Tibial nerve (tissue), 4 donors: ENCODE results near the gene WASF3. TPM values are rescaled to one million over a fixed set of nuclear protein-coding genes. Genes with fewer than 3 reads are reported as not detected.

ENCODE experiments used
- DNase-seq, 2 donors: peaks; one replicate each; pipeline ENCODE4 v3.0.0-alpha.2; 2019; ENCODE audit warnings: low spot score in 2 of 2
- H3K27ac ChIP-seq, 4 donors: fragments of 200-600 bp; sonication (generic) in 3 of 4; one replicate each; pipeline ENCODE4 v1.5.1; 2017 to 2019; ENCODE audit warnings: mild to moderate bottlenecking in 1 of 4
- H3K27me3 ChIP-seq, 2 donors: fragments of 200-600 bp; sonication (generic) in 1 of 2; one replicate each; pipeline versions ENCODE4 v1.5.1 to v1.6.0; 2017 to 2019
- H3K36me3 ChIP-seq, 3 donors: fragments of 200-600 bp; sonication (generic); one replicate each; pipeline ENCODE4 v1.5.1; 2018 to 2019
- H3K4me1 ChIP-seq, 4 donors: fragments of 200-600 bp; sonication (generic) in 3 of 4; one replicate each; pipeline ENCODE4 v1.5.1; 2017 to 2019
- H3K4me3 ChIP-seq, 4 donors: fragments of 200-600 bp; sonication (generic) in 3 of 4; one replicate each; pipeline ENCODE4 v1.5.1; 2017 to 2019; ENCODE audit warnings: mild to moderate bottlenecking in 1 of 4, moderate library complexity in 1 of 4
- H3K9me3 ChIP-seq, 4 donors: fragments of 200-600 bp; sonication (generic) in 3 of 4; one replicate each; pipeline ENCODE4 v1.5.1; 2017 to 2019
- CTCF ChIP-seq, 5 experiments: fragments of 200-600 bp in 3 of 5; fragments of 450-650 bp in 2 of 5; sonication (generic) in 3 of 5; IDR thresholded peaks; one replicate each; pipeline ENCODE4 v1.5.1; 2016 to 2019; ENCODE audit warnings: antibody characterized with exemption in 5 of 5, mild to moderate bottlenecking in 3 of 5, moderate library complexity in 2 of 5
- EP300 ChIP-seq, 2 donors: sonication (generic); formaldehyde crosslinking; IDR thresholded peaks; one replicate each; pipeline ENCODE4 v1.6.1; 2017; ENCODE audit warnings: antibody characterized with exemption in 2 of 2, mild to moderate bottlenecking in 1 of 2
- POLR2A ChIP-seq, 2 donors: fragments of 450-650 bp; IDR thresholded peaks; one replicate each; pipeline ENCODE4 v1.6.1; 2017; ENCODE audit warnings: antibody characterized with exemption in 2 of 2, mild to moderate bottlenecking in 2 of 2, moderate library complexity in 2 of 2
- WGBS, 2 donors: methylation state at CpG; one replicate each; pipeline ENCODE4 v1.1.5; 2018; 5-methylcytosine and 5-hydroxymethylcytosine counted together
- total RNA-seq, 4 donors: library from RNA; depleted of rRNA; stranded (reverse); fragments of >200 nt; gene quantifications; one replicate each; pipeline ENCODE4 v1.1.0, GENCODE V29; 2016

Gene WASF3
- total RNA-seq, 4 donors from 2014 or later: 23.7 to 47.9 (median 40.7) TPM

DNA sequence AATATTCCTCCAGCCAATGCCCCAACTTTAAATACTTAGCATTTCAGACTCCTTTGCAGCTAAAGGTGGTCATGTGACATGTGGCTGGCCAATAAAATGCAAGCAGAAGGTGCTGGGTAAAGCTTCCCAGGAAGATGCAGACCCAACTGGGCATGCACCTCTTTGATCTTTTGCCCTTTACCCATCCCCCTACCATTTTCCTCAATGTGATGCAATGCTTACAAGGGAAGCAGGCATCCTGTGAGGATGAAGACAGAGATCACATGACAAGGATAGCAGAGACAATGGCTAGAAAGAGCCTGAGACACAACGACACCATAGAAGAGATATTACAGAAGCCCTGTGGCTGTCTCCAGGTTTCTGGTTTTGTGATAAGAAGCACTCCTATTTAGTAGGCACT is 2.1 kb upstream of the WASF3 start:
- Histone ChIP-seq H3K9me3 (no peaks in the 10 kb centered on the region), H3K27me3 (peaks cover 0 to 20% of the 10 kb centered on the region in 2 donors), H3K4me3 (no peak overlapping the region), H3K36me3 (no peaks in the 10 kb centered on the region), H3K27ac (no peak overlapping the region), H3K4me1 (peaks cover 0 to 19% (median 5%) of the 10 kb centered on the region in 4 donors)
- no peak for TF ChIP-seq EP300 (IDR thresholded peaks at IDR 0.05)
- TF ChIP-seq POLR2A (IDR thresholded peaks at IDR 0.05): no peak
- no peak for TF ChIP-seq CTCF (IDR thresholded peaks at IDR 0.05)
- DNase-seq: no peak
- WGBS, 2 donors: 68 to 83% methylated on average over 1 of the region's 1 CpG

DNA sequence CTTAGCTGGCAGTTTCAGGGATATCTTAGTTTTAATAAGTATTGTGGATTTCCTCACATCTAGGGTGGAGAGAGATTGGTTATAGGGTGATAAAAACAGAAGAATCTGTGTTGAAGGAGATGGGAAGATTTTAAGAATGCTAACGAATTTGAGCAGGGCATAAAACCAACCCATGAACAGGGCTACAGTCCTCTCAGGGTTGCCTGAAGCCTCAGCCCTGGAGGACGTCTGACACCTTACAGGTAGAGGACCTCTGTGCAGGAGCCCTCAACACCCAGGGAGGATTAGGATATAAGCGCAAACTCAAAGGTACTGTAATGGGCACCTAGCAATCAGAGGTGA is 461 bp upstream of the WASF3 start:
- Histone ChIP-seq H3K27ac (no peak overlapping the region), H3K27me3 (peaks cover 0 to 5% of the 10 kb centered on the region in 2 donors), H3K4me3 (peak overlapping the region in 2 of 4 donors; percentile 22 to 65), H3K9me3 (no peaks in the 10 kb centered on the region), H3K36me3 (no peaks in the 10 kb centered on the region), H3K4me1 (peaks cover 0 to 29% (median 8%) of the 10 kb centered on the region in 4 donors)
- no peak for DNase-seq
- 0 to 3% methylated on average over 3 of the region's 3 CpGs for WGBS, 2 donors
- TF ChIP-seq EP300 (IDR thresholded peaks at IDR 0.05) (no peak), POLR2A (IDR thresholded peaks at IDR 0.05) (no peak), CTCF (IDR thresholded peaks at IDR 0.05) (no peak)

GRCh38 chr13:26558074-26558805 is 757 bp downstream of the WASF3 start:
- 4 to 5% methylated on average over 28 to 30 of the region's 73 CpGs for WGBS, 2 donors
- peak overlapping the region in 3 of 4 donors; percentile 37 to 76 (median 37) for H3K27ac ChIP-seq
- peaks cover 0 to 41% (median 8%) of the 10 kb centered on the region in 4 donors for H3K4me1 ChIP-seq
- peak overlapping the region; percentile 60 to 80 (median 68) for H3K4me3 ChIP-seq
- peaks cover 0 to 3% of the 10 kb centered on the region in 2 donors for H3K27me3 ChIP-seq
- H3K36me3 ChIP-seq: no peaks in the 10 kb centered on the region
- no peak for DNase-seq
- H3K9me3 ChIP-seq: no peaks in the 10 kb centered on the region
- TF ChIP-seq CTCF (IDR thresholded peaks at IDR 0.05) (no peak), EP300 (IDR thresholded peaks at IDR 0.05) (no peak), POLR2A (IDR thresholded peaks at IDR 0.05) (no peak)

- TF ChIP-seq EP300 (IDR thresholded peaks at IDR 0.05) (no peak), CTCF (IDR thresholded peaks at IDR 0.05) (no peak), POLR2A (IDR thresholded peaks at IDR 0.05) (no peak)
- WGBS, 2 donors: 10 to 23% methylated on average over 1 of the region's 1 CpG
- Histone ChIP-seq H3K4me3 (peak overlapping the region in 1 of 4 donors; percentile 65), H3K27me3 (peaks cover 0 to 3% of the 10 kb centered on the region in 2 donors), H3K27ac (no peak overlapping the region), H3K9me3 (no peaks in the 10 kb centered on the region), H3K36me3 (no peaks in the 10 kb centered on the region), H3K4me1 (peaks cover 0 to 41% (median 8%) of the 10 kb centered on the region in 4 donors)
- no peak for DNase-seq
These were observed 1.5 kb downstream of the WASF3 start for GRCh38 chr13:26558987-26559386.

- TF ChIP-seq POLR2A (IDR thresholded peaks at IDR 0.05) (no peak), CTCF (IDR thresholded peaks at IDR 0.05) (no peak), EP300 (IDR thresholded peaks at IDR 0.05) (no peak)
- 83 to 97% methylated on average over 4 of the region's 4 CpGs for WGBS, 2 donors
- H3K27me3 ChIP-seq: peaks cover 0 to 3% of the 10 kb centered on the region in 2 donors
- no peaks in the 10 kb centered on the region for H3K36me3 ChIP-seq
- H3K4me1 ChIP-seq: peaks cover 0 to 47% (median 8%) of the 10 kb centered on the region in 4 donors
- no peak for DNase-seq
- no peak overlapping the region for H3K4me3 ChIP-seq
- H3K9me3 ChIP-seq: no peaks in the 10 kb centered on the region
- H3K27ac ChIP-seq: no peak overlapping the region
These were observed 3.0 kb downstream of the WASF3 start for GRCh38 chr13:26560456-26560855.
